NCI-H2227 (cell line): Measurements from ENCODE around the gene RAB36.

ENCODE experiments used
- DNase-seq: peaks from one replicate; lab custom pipeline; 2025; ENCODE audit not compliant: unreplicated experiment; lab: John Stamatoyannopoulos, UW

Gene RAB36

GRCh38 chr22:23108249-23109078, 36.8 kb upstream of the RAB36 start:
- DNase-seq, result no peak

- DNase-seq, result no peak
Observed at GRCh38 chr22:23109079-23109347, 36.3 kb upstream of the RAB36 start.

- DNase-seq, result no peak
Observed at GRCh38 chr22:23109441-23109978, 35.8 kb upstream of the RAB36 start.

- peak; percentile 11 for DNase-seq
Observed at GRCh38 chr22:23110190-23110921, 34.9 kb upstream of the RAB36 start.

- DNase-seq, result peak; percentile 8
Observed at GRCh38 chr22:23110922-23111527, 34.3 kb upstream of the RAB36 start.

- no peak for DNase-seq
Observed at GRCh38 chr22:23112472-23113012, 32.7 kb upstream of the RAB36 start.

- peak; percentile 28 for DNase-seq
Observed at GRCh38 chr22:23113067-23113846, 32.0 kb upstream of the RAB36 start.

- no peak for DNase-seq
Observed at GRCh38 chr22:23113847-23114720, 31.2 kb upstream of the RAB36 start.

GRCh38 chr22:23114721-23115020, 30.6 kb upstream of the RAB36 start:
- DNase-seq, result no peak

- no peak for DNase-seq
Observed at GRCh38 chr22:23115369-23115768, 29.9 kb upstream of the RAB36 start.

- no peak for DNase-seq
Observed at GRCh38 chr22:23115825-23116494, 29.3 kb upstream of the RAB36 start.

GRCh38 chr22:23116506-23117263, 28.6 kb upstream of the RAB36 start:
- DNase-seq, result no peak

- no peak for DNase-seq
Observed at GRCh38 chr22:23117275-23117674, 28.0 kb upstream of the RAB36 start.

GRCh38 chr22:23117891-23118646, 27.2 kb upstream of the RAB36 start:
- no peak for DNase-seq

- DNase-seq, result no peak
Observed at GRCh38 chr22:23118647-23119493, 26.4 kb upstream of the RAB36 start.

- no peak for DNase-seq
Observed at GRCh38 chr22:23119494-23120414, 25.5 kb upstream of the RAB36 start.
